Hepatocyte (in vitro differentiated cells): ENCODE results near the gene CFD.
"Not testable (repeated sequence)": the region's sequence is repeated elsewhere in the genome, so short reads cannot be mapped to it uniquely, and the experiment has no call there.

Source experiments
- CTCF ChIP-seq: fragments of 200-600 bp; sonication (generic); IDR thresholded peaks from 2 replicates; pipeline ENCODE4 v1.5.1; 2016; ENCODE audit warnings: antibody characterized with exemption, mild to moderate bottlenecking; ENCODE audit not compliant: poor library complexity
- EZH2 ChIP-seq: fragments of 200-600 bp; sonication (generic); IDR thresholded peaks from 2 replicates; pipeline ENCODE4 v1.6.1; 2016; ENCODE audit warnings: antibody characterized with exemption, mild to moderate bottlenecking, borderline replicate concordance
- EZH2phosphoT487 ChIP-seq: fragments of 200-600 bp; sonication (generic); IDR thresholded peaks from one replicate; pipeline ENCODE4 v1.6.1; 2018; ENCODE audit warnings: antibody characterized with exemption, mild to moderate bottlenecking, low read depth, moderate library complexity; ENCODE audit not compliant: unreplicated experiment, severe bottlenecking

DNA sequence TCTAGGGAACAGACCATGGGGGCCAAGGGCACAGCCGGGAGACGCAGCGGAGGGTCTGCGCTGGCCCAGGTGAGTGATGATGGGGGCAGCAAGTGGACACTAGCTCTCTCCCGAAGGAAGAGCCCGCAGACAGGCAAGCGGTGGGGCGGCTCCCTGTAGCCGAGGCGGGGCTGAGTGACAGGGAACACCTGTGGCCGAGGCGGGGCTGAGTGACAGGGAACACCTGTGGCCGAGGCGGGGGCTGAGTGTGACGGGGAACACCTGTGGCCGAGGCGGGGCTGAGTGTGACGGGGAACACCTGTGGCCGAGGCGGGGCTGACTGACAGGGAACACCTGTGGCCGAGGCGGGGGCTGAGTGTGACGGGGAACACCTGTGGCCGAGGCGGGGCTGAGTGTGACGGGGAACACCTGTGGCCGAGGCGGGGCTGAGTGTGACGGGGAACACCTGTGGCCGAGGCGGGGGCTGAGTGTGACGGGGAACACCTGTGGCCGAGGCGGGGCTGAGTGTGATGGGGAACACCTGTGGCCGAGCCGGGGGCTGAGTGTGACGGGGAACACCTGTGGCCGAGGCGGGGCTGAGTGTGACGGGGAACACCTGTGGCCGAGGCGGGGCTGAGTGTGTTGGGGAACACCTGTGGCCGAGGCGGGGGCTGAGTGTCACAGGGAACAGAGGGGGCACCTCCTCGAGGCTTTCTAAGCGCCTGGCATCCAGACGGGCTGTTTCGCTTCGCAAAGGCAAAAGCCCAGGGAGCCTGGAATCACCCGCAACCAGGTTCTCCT lies 32.1 kb downstream of the CFD start:
- TF ChIP-seq CTCF, EZH2, EZH2phosphoT487: not testable (repeated sequence)
